NCI-H510A treated with DMSO at 0.1 percent for 48 hours (cell line): ENCODE results near the gene INAVA.

ENCODE experiments used
- DNase-seq: peaks from one replicate; lab custom pipeline; 2025; lab: John Stamatoyannopoulos, UW

INAVA gene

DNA sequence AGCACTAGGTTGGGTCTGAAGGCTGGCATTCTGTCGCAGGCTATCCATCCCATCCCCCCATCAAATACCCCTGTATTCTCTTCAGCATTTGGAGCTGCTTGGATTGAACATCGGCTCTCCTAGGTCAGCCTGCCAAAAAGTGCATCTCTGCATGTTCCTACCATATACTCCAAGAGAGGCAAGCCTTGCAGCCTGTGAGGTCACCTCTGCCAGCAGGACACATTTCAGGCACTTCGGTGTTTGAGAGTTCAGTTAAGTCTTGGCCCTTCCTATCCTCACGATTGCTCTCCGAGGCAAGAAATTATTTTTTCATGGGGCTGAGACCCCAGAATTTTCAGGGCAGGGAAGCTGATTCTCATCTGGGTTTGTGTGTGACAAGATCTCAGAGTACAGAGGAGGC is 19.3 kb upstream of the INAVA start:
- DNase-seq = no peak

DNA sequence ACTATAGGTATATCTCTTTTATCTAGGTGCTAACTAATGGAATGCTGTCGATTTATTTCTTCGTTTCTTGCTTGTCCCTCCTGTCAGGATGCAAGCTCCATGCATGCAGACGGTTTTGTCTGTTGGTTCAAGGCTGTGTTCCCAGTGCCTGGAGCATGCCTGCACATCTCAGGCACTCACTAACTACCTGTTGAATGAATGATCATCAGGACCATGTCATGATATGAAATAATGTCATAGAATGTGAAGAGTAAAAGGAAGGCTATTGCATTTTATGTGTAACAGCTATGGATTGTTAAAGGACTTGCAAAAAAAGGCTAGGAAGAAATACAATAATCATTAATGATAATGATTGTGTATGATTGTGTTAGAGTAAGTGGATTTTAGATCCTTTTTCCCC is 17.7 kb upstream of the INAVA start:
- DNase-seq = no peak

DNA sequence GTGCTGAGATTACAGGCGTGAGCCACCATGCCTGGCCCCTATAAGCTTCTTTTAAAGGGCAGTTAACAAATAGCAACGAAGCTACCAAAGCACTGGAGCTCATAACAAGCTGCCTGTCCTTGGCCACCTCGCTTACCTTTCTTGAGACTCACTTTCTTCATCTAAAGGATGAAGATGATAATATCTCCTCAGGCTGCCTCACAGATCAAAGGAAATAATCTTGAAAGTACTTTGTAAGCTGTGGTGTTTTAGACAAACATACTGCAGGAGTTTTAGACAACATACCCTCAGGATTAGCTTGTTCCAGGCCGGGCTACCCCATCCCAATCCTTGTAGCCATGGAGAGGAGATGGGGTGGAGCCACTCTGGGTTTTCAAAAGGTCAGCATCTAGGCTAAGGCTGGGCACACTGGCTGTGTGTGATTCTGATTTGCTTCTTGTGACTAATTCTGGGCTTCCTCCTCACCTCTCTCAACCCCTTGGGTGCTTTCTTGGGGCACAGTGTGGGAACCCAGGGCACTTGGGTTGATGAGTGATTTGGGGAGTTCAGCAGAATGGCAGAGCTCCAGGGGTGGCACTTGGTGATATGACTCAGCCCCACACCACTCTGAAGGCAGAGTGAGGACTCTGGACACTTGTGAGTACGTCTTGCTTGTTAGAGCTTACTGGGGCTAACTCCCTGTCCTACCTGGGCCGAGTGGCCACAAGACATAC is 16.7 kb upstream of the INAVA start:
- no peak for DNase-seq

DNA sequence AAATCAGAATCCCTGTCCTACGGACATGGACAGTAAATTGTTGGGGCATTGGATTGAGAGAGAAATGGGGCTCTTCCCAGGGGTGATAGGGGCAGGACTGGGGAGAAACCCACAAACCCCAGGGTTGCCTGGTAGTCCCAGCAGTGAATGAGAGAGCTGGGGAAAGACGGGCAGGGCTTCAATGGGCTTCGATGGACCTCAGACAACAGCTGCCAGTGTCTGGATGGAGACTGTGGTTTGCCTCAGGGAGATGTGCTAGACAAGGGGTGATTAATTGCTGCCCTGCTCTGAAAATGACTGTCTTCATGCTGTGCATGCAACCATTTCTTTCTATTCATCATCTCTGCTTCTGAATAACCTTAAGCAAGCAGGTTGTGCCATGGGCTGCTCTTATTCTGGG is 14.5 kb upstream of the INAVA start:
- DNase-seq = no peak

DNA sequence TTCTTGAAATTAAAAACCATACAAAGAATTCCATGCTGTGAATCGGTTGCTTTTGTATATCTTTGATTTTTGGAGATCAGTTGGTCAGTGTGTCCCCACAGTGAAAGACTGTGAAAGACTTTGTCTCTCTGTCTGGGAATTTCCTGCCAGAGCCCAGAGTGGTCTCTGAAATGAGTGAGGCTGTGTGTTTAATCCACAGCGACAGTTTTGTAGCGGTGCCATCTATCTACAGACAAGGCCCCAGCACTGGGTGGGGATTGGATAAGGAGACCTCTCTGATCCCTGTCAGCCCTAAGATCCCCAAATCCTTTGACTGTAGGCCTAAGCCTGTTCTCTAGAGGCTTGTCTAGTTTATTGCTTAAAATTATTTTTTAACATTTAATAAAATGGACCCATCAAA is 11.6 kb upstream of the INAVA start:
- DNase-seq = no peak

DNA sequence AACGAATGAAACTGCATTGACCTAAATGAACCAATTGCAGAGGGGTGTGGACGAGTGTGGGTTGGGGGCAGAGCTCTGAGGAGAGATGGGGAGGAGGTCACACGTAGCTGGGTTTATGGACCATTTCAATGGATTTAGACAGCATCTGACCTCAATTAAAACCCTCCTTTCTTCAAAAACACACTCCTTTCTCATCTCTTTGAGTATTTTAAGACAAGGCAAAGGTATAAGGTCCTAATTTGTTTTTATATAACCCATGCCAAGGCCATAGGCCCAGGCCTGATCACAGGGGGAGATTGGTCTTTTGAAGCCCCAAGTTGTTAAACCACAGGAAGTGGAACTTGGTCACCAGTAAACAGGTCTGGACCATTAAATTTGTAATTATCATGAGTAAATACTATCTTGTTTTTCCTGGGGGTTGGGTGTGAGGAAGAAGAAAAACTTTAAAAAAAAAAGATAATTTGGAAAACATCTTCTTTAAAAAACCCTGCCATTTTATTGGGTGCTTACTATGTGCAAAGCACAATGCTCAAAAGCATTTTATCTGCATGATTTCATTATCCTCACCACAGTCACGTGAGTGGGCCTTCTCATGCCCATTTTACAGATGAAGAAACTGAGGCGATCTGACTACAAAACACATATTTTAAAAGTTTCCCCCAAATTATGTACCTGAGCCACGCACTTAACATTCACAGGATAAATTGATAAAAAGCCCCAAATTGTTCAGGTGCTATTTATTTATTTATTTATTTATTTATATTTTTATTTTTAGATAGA is 8.9 kb upstream of the INAVA start:
- DNase-seq = no peak

DNA sequence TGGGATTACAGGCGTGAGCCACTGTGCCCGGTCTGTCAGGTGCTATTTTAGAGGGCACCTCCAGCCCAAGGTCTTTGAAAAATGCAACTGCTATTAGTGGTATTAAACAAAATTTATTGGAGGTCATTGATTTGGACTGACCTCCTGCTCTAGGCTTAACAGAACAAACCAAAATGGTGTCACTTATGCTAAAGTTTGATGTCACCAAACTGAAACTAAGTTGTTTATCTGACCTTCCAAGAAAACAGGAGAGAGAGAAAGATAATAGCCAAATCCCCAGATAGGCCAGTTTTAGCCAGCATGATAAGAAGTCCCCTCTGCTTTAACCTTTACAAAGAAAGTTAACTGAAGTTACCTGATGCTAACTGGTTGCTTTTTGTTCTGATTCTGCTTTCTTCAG is 8.1 kb upstream of the INAVA start:
- no peak for DNase-seq

DNA sequence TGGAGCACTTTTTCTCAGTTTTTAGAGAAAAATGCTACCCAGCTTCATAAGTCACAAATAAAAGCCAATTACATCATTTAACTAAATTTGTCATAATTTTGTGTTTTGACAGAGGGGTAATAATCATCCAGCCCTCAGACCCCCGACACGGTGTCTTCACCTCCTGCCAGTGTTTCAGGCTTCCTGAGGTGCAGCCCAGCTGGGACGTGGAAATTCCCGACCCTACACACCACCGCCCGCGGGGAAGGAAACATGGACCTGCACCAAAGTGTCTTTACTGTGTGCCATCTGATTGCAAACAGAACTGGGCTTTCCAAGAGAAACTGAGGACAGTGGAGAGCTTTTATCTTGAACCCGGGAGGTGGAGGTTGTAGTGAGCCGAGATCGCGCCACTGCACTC is 7.7 kb upstream of the INAVA start:
- DNase-seq = no peak

DNA sequence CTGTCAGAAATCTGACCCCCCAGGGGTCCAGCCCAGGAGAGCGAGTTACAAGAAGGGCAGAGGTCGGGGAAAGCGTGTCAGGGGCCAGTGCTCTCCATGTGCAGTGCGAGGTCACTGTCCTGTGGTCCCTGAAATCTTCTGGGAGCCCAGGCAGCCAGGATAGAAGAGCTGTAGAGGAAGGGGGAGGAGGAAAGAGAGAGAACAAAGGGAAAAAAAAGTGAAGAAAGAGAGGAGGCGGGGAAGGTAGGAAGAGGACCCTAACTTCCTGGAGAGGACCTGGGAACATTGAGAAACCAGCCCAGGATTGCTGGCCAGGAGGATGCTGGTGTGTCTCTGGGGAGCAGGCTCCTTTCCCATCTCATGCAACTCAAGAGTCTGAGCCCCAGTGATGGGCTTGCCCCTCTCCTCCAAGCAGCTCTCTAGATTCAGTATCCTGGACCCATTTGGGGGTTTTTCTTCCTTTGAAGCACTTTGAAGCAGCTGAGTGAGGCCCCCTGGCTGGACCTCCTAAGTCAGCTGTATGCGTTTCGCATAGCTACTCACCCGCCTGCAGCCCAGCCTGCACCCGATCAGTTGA is 6.8 kb upstream of the INAVA start:
- no peak for DNase-seq

DNA sequence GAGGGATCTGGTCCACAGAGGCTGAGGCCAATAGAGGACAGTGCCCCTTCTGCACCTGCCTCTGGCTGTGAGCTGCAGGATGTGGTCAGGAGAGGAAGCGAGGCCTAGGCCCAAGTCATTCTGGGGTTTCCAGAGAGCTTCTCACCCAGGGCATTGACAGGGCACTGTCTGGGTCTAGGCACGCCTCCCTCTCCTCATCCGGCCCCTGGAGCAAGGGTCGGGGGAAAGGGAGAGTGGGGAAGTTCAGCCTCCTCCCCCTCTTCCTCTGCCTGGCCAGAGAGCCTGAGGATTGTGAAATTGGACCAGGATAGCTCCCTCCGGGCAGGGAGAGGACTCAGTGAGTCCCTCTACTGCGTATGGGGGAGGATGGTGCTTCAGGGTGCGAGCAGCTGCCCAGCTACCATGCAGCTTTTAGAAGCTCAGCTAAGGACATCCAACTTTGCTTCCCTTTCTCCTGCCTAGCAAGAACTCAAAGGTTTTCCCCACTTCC is 6.3 kb upstream of the INAVA start:
- no peak for DNase-seq

DNA sequence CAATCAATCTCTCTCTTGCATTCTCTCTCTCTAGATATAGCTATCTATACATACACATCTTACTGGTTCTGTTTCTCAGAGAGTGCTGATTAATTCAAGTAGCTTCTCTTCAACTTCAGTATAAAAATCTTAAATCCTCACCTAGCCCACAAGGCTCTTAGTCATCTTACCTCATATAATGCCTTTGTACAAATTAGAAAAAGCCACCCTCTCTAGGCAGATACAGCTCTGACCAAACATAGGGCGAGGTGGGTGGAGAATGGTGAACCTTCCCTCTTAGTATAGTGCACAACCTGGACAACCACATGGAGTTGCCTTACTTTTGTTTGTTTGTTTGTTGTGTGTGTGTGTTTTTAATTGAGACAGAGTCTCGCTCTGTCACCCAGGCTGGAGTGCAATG is 5.1 kb upstream of the INAVA start:
- no peak for DNase-seq

DNA sequence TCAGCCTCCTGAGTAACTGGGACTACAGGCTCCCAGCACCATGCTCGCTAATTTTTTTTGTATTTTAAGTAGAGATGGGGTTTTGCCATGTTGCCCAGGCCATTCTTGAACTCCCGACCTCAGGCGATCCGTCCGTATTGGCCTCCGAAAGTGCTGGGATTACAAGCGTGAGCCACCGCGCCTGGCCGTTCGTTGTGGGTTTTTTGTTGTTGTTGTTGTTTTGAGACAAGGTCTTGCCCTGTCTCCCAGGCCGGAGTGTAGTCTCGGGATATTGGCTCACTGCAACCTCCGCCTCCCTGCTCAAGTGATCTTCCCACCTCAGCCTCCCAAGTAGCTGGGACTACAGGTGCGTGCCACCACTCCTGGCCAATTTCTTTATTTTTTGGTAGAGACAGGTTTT is 4.7 kb upstream of the INAVA start:
- DNase-seq = no peak

DNA sequence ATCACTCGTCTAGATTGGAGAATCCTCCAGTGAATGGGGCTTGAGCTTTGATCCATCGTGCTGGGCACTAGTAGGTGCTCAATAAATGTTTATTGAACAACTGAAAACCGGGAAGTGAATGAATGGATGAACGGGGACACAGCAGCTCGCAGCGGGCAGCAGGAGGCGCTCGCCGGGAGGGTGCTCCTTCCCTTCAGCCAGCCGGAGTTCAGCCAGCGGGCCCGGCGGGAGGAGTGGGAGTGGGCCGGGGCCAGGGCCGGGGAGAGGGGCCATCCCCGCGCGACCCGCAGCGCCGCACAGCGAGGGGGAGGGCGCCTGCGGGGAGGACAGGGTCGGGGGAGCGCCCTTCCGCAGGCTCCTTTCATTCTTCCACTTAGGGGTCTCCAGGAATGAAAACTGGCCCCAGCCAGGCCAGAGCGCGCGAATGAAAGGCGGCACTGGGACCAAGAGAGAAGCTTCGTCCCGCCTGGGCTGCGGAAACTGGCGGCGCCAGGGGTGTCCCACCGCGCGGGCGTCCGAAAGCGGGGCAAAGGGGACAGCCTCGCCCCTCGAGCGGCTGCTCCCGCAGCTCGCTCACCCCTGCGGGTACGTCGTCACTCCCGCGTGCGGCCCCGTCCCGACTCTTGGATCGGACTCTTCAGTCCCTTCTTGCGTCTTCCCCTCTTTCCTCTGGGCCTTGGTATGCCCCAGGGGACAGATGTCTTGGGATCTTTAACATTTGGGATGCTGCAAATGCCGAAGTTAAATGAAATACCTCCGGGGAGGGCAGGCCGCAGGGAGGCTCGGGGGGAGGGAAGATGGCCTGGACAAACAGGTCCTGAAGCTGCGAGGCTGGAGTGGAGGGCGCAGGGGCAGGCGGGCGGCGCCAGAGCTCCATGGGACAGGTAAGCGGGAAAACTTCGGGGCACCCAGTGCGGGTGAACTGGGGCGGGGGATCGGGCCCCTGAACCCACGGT is 3.6 kb upstream of the INAVA start:
- DNase-seq = no peak

DNA sequence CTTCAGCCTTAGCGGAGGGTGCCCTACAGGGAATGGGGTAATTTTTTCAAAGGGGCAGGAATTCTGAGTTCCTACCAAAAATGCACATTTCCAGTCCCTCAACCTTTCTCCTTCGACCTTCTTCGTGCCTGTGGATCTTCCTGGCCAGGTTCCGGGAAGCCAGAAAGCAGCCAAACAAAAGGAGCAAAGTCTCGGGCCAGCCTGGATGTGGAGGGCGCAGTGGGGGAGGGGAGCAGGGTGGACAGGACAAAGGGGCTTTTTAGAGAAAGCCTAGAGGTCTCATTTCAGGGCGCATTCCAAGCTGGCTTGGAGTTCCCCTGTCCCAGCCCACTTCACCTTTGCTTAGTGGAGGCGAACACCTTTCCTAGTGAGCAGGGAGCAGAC is 2.9 kb upstream of the INAVA start:
- DNase-seq = no peak

DNA sequence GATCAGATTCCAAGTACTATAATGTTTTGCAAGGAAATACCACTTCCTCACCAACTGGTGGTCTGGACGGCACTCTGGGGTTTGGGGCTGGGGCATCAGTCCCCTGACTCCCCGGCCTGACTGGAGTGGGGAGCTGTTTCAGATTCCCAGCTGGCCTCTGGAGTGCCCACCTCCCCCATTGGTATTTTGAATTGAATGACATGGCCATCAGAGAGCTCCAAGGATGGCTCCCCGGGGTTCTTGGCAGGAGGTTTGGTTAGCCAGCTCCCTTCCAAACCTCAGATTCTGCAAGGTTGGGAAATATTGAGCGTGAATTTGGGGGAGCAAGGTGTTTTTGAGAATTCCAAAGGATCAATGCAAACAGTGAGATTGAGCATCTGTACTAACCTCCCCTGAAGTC is 2.2 kb upstream of the INAVA start:
- DNase-seq = no peak

DNA sequence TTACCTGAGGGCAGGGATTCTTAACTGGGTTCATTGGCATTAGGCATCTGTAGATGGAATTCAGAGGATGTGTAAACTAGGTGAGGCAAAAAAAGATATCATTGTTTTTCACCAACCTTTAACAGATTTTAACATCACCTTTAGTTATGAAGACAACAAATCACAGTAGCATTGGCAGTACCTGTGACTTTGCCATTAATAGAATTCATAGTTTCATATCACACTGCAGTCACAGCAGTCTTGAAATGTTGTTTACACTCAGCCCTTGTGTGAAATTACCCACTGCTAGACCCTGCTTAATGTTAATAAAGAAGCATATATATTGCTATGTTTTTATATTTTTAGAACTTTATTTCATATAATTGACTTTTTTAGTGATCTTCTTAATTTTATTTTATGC is 1.7 kb upstream of the INAVA start:
- no peak for DNase-seq

DNA sequence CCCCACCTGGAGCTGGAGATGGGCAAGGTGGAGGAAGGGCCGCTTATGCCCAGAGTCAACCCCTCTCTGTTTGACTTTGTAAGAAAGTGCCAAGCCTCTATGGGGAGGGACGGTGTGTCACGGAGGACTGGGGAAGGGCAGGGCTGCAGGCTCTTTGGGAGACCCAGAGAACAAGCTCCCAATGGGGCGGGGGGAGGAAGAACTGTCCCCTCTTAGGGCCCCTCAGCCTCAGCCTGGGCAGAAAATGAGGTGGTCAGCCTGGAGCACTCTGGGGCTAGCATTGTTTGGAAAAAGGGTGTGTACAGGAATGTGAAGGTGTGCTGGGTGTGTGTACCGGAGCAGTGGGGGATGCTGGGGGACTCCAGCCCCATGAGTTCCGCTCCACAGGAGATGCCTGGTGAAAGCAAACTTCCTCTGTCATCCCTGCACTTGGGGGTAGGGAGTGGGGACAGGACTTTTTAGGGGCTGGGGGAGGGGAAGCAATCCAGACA is 1.2 kb upstream of the INAVA start:
- DNase-seq = no peak

DNA sequence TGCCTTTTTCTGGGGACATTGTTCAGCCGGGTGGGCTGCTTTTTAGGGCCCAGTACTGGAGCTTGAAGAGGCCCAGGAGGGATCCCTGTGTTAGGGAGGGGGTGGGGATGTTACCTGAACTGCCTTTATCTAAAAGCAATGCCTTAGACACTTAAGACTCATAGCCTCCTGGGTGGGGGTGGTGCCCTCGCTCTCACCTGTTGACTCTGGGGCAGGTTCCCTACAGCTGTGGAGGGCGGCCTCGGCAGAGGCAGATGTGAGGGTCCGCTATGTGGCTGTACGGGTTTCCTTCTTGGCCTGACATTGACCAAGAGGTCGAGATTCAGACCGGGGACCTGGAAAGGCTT is 716 bp downstream of the INAVA start:
- DNase-seq = no peak

DNA sequence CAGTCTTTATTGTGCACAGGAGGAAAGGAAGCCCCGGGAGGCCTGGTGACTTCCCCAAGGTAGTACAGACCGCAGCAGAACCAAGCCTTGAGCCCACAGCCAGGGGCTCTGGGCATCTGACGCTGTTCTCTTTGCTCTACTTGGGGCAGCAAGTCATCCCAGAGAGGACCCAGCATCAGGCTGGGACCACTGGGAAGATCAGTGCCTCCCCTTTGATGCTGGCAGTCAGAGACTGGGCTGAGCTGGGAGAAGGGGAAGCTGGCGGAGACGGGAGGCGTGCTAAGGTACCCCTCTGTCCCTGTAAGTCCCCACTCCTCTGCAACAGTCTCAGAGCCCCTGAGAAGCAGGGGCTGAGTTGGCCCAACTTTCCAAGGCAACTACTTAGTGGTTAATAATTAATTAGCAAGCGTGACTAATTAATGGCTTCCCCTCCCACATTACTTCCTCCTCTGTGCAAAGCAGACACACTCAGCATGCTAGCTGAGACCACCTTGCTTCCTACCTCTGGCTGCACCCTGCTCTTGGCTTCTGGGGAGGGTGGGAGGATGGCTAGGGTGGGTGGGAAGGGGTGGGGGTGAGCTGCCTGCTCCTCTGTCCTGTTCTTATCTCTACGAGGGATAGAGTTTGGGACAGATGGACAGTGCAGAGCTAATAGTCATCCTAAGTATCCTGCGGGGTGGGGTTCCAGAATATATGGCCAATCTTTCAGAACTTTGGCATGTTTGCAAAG is 1.3 kb downstream of the INAVA start:
- no peak for DNase-seq

DNA sequence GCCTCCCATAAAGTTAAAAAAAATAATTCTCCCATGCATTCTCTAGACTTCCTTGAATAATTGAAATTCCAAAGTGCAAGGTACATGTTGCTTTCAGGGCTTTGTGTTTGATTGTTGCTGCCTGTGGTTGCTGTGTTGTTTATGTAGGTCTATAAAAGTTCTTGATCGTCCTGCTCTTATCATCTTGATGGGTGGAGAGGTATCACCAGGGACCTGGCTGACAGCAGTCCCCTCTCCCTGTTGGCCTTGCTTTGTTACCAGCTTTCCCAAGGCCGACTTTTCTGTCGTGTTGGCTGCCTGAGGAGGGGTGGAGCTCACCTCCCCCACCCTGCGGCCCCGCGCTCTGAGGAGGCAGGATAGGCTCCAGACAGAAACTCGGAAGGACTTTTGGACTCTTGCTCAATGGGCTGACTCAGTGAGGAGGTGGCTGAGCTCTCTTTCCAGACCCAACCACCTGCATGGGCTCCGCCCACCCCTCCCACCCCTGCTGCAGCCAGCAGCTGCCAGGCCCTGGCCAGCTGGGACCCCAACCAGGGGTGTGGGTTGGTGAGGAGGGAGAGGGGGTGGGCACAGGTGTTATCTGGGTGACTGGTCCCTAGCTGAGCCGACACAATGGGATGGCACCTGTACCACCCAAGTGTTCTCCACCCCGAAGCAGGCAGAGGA is 2.0 kb downstream of the INAVA start:
- DNase-seq = no peak

DNA sequence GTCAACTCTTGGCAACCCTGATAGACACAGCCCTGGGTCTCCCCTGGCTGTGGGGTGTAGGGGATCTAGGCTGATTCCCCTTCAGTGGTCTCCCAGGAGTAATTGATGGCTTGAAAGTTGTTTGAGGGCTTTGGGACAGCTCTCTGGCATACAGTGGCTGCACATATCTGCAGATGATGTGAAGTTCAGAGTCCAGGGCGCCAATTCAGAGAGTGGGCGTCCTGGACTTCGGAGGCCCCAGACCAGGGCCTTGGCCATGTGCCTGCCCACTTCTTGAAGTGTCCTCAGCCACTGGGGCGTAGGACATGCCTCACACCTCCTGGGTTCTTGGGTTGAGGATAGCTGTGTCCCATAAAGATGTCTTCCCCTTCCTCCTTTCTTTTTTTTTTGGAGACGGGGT is 2.6 kb downstream of the INAVA start:
- no peak for DNase-seq
